Fibroblast of mammary gland (primary cell): Measurements from ENCODE around the gene SYT17.

Source experiments
- DNase-seq: peaks from one replicate; pipeline ENCODE4 v3.0.0-alpha.2; 2010; ENCODE audit warnings: low read depth
- H3K4me3 ChIP-seq: 2 replicates; pipeline ENCODE4 v1.5.1; 2011; ENCODE audit warnings: low read depth, mild to moderate bottlenecking, low read length, moderate library complexity; ENCODE audit not compliant: control insufficient read depth
- CTCF ChIP-seq: conservative IDR thresholded peaks from 2 replicates; pipeline ENCODE4 v1.5.1; 2011; ENCODE audit warnings: low read depth, low read length, inconsistent platforms; ENCODE audit not compliant: control insufficient read depth, insufficient read depth

The SYT17 gene

DNA sequence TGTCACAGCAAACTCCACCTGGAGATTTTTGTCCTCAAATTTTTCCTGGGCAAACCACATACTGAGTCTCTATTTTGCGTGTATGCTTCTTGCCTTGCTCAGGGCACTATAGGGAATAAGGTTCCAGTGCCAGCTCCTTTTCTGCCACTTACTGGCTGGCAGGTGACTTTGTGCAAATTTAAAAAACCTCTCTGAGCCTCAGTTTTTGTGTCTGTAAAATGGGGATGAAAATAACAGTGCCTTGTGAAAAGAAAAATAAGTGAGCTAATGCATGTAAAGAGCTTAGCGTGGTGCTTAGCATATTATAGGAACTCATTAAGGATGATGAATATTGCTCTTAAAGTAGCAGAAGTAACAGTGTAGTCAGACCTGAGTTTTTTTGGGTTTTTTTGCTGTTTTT is 137.4 kb downstream of the SYT17 start:
- TF ChIP-seq CTCF = no peak
- no peak overlapping the region for H3K4me3 ChIP-seq
- no peak for DNase-seq

- no peak for TF ChIP-seq CTCF
- no peak for DNase-seq
- H3K4me3 ChIP-seq = no peak overlapping the region
These were observed 139.7 kb downstream of the SYT17 start for GRCh38 chr16:19307587-19308241.

GRCh38 chr16:19308392-19308791 is 140.4 kb downstream of the SYT17 start:
- TF ChIP-seq CTCF = no peak

DNA sequence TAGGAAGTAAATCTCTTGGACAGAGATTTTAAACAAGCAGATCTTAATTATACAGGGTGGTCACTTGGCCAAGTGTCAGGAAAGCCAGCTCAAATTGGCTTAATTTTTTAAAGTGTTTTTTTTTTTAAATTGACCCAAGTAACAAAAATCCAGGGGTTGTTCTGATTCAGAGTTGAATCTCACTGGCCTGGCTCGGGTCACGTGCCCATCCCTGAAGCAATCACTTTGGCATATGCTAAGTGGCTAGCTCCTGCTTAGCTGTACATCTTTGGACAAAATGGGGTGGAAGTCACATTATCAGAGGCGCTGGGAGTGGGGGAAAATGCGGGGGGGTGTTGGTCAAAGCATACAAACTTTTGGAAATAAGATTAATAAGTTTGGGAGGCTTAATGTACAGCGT is 141.1 kb downstream of the SYT17 start:
- H3K4me3 ChIP-seq = no peak overlapping the region
- TF ChIP-seq CTCF = no peak
- DNase-seq = no peak

More at GRCh38 chr16:19308392-19308791, 140.4 kb downstream of the SYT17 start:
- no peak overlapping the region for H3K4me3 ChIP-seq
- no peak for DNase-seq

DNA sequence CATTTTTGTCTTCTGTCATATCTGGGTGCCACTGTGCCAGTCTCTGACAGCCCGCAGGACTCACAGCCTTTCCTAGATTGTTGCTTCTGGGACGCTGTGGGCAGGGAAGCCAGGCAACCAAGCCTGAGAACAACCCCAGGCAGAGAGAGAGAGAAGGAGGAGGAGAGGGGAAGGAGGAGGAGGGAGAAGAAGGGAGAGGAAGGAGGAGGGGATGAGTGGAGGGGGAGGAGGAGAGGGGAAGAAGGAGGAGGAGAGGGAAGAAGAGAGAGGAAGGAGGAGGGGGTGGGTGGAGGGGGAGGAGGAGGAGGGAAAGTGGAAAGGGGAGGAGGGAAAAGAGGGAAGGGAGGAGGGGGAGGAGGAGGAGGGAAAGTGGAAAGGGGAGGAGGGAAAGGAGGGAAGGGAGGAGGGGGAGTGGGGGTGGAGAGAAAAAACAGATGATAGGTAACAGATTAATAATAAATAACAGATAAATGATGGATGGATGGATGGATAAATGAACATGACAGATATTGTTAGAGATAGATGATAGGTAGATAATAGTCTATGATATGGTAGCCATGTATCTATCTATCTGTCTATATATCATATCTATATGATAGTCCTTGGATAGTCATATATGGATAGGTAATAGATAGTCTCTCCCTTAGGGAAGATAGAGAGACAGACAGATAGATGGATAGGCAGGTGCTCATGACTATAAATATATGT is 146.8 kb downstream of the SYT17 start:
- H3K4me3 ChIP-seq = no peak overlapping the region
- no peak for TF ChIP-seq CTCF
- no peak for DNase-seq

GRCh38 chr16:19315889-19316433 is 147.9 kb downstream of the SYT17 start:
- no peak overlapping the region for H3K4me3 ChIP-seq
- TF ChIP-seq CTCF = no peak
- no peak for DNase-seq
